Calu3 (cell line): ENCODE results near the gene DLEC1. TPM values are rescaled to one million over a fixed set of nuclear protein-coding genes. Genes with fewer than 3 reads are reported as not detected.

Experiments
- BruUV-seq: library from RNA; stranded (reverse); fragments of 400-500 nt; replicated peaks from 2 replicates; lab custom pipeline; 2021; lab: Mats Ljungman, UMichigan
- CTCF ChIA-PET: fragments of 300-600 bp; sonication (Branson Sonifier 250); formaldehyde crosslinking; loops from one replicate; lab custom pipeline; 2022; ENCODE audit warnings: antibody characterized with exemption; lab: Charles Lee
- DNase-seq: peaks from one replicate; pipeline ENCODE4 v3.0.0; 2022
- H3K27ac Mint-ChIP-seq: one replicate; pipeline ENCODE4 v1.8.0; 2022; ENCODE audit warnings: mixed read lengths; ENCODE audit not compliant: unreplicated experiment
- H3K27me3 Mint-ChIP-seq: one replicate; pipeline ENCODE4 v1.8.0; 2022; ENCODE audit warnings: mixed read lengths; ENCODE audit not compliant: unreplicated experiment
- H3K36me3 Mint-ChIP-seq: one replicate; pipeline ENCODE4 v1.8.0; 2022; ENCODE audit warnings: mild to moderate bottlenecking, moderate library complexity, mixed read lengths; ENCODE audit not compliant: insufficient read depth, unreplicated experiment
- H3K4me1 Mint-ChIP-seq: one replicate; pipeline ENCODE4 v1.8.0; 2022; ENCODE audit warnings: mild to moderate bottlenecking, low read depth, mixed read lengths; ENCODE audit not compliant: unreplicated experiment
- H3K4me3 Mint-ChIP-seq: one replicate; pipeline ENCODE4 v1.8.0; 2022; ENCODE audit warnings: mild to moderate bottlenecking, low read depth, moderate library complexity, mixed read lengths; ENCODE audit not compliant: unreplicated experiment
- H3K9me3 Mint-ChIP-seq: one replicate; pipeline ENCODE4 v1.8.0; 2022; ENCODE audit warnings: low read depth, mixed read lengths; ENCODE audit not compliant: unreplicated experiment
- CTCF ChIP-seq: fragments of 200-600 bp; IDR thresholded peaks from one replicate; pipeline ENCODE4 v1.8.0; 2022; ENCODE audit warnings: antibody characterized with exemption; ENCODE audit not compliant: unreplicated experiment
- intact Hi-C: fragments of 100-400 bp; cut with micrococcal nuclease; formaldehyde crosslinking; loops from one replicate; pipeline ENCODE4 v1.10.0; 2022; ENCODE audit not compliant: unreplicated experiment
- total RNA-seq: library from RNA; stranded (reverse); gene quantifications from 2 replicates; pipeline ENCODE4 v1.2.3, GENCODE V29; 2022

Gene DLEC1
- total RNA-seq, 1 experiment from 2014 or later: 0.28 TPM

- H3K9me3 Mint-ChIP-seq: no peaks in the 10 kb centered on the region
- H3K36me3 Mint-ChIP-seq: no peaks in the 10 kb centered on the region
- CTCF ChIA-PET: no interaction called here
- no peak overlapping the region for H3K27ac Mint-ChIP-seq
- no peaks in the 10 kb centered on the region for H3K27me3 Mint-ChIP-seq
- TF ChIP-seq CTCF: no peak
- no peak for DNase-seq
- H3K4me1 Mint-ChIP-seq: peaks cover 10% of the 10 kb centered on the region
- BruUV-seq: no TSS peak
- intact Hi-C loops: no loop called here
- no peak overlapping the region for H3K4me3 Mint-ChIP-seq
Observed at GRCh38 chr3:38015485-38015884, 23.5 kb upstream of the DLEC1 start.

GRCh38 chr3:38015984-38016383 is 23.0 kb upstream of the DLEC1 start:
- CTCF ChIA-PET: no interaction called here
- BruUV-seq: no TSS peak
- Mint-ChIP-seq H3K36me3 (no peaks in the 10 kb centered on the region), H3K27me3 (no peaks in the 10 kb centered on the region), H3K9me3 (no peaks in the 10 kb centered on the region), H3K4me3 (no peak overlapping the region), H3K27ac (no peak overlapping the region), H3K4me1 (peaks cover 10% of the 10 kb centered on the region)
- DNase-seq: no peak
- intact Hi-C loops: no loop called here
- no peak for TF ChIP-seq CTCF

GRCh38 chr3:38016410-38016809 is 22.6 kb upstream of the DLEC1 start:
- H3K27me3 Mint-ChIP-seq: no peaks in the 10 kb centered on the region
- CTCF ChIA-PET: no interaction called here
- no peaks in the 10 kb centered on the region for H3K36me3 Mint-ChIP-seq
- DNase-seq: no peak
- H3K27ac Mint-ChIP-seq: no peak overlapping the region
- intact Hi-C loops: no loop called here
- no peaks in the 10 kb centered on the region for H3K9me3 Mint-ChIP-seq
- H3K4me1 Mint-ChIP-seq: peaks cover 10% of the 10 kb centered on the region
- no peak overlapping the region for H3K4me3 Mint-ChIP-seq
- TF ChIP-seq CTCF: no peak
- BruUV-seq: no TSS peak

- Mint-ChIP-seq H3K4me1 (peaks cover 10% of the 10 kb centered on the region), H3K36me3 (no peaks in the 10 kb centered on the region), H3K27me3 (no peaks in the 10 kb centered on the region), H3K4me3 (no peak overlapping the region), H3K27ac (no peak overlapping the region), H3K9me3 (no peaks in the 10 kb centered on the region)
- intact Hi-C loops: no loop called here
- TF ChIP-seq CTCF: no peak
- CTCF ChIA-PET: no interaction called here
- no peak for DNase-seq
- no TSS peak for BruUV-seq
Observed at GRCh38 chr3:38016847-38017444, 22.1 kb upstream of the DLEC1 start.
